Hematopoietic multipotent progenitor cell treated with erythropoietin and hydrocortisone succinate and interleukin-3 and kit ligand, for 17 days (in vitro differentiated cells): ENCODE measurements around the gene VAV2.

Experiments
- DNase-seq: peaks from one replicate; pipeline ENCODE4 v3.0.0-alpha.2; 2015; ENCODE audit warnings: low spot score

Gene VAV2

DNA sequence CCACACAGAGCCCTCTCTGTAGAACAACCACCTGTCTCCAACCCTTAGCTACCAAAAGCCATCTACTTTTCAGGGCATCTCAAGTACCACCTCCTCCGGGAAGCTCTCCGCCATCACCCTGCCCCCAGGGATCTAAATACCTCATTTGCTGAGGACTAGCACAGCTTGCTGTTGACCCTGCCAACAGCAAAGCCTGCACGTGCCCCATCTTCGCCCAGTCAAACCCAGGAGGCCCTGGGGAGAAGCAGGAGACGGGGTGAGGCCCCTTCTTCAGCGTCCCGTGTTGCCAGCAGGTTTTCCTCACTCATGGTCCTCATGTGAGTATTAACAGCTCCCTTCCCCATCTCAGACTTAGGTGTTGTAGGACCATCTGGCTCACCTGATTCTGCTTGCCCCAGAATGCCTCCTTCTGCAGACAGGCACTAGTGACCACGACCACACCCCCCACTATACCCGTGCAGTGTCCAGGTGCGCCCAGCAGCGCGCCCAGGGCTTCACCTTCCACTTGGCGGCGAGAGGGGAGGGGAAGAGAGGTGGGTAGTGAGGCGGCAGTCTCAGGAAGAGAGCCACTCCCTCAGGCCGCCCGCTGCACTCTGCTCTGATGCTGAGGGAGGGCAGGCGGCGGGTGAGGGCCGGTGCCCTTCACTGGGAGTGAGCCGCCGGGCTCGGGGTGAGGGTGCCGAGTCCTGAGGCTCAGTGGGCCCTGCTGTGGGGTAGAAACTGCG lies 11.1 kb downstream of the VAV2 start:
- DNase-seq, result no peak

GRCh38 chr9:133979921-133980863 lies 11.9 kb downstream of the VAV2 start:
- DNase-seq, result no peak

DNA sequence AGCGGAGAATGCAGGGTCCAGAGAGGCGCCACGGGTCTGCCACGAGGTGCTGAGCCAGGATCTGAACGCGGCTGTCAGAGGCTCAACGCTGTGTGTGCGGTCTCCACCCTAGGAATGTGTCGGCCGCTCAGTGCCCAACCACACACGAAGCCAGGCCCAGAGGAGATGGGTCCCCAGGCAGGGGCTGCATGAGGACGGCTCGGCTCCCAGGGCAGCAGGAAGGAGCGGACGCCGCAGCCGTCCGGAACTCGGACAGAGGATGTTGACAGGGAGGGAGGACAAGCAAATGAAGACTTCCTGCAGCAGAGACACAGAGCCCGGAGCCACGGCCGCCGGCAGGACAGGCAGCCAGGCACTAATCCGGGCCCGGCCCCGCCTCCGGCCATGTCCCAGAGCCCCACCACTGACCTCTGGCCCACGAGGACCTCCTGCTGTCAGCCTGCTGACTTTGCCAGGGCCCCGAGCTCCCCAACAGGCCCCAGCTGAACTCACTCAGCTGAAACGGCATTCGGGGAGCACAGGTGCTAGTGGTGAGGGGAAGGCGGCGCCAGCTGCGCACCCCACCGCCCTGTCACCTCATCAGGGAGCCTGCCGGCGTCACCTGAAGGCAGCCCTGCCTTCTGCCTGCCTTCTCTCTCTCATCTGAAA lies 12.7 kb downstream of the VAV2 start:
- DNase-seq, result no peak

DNA sequence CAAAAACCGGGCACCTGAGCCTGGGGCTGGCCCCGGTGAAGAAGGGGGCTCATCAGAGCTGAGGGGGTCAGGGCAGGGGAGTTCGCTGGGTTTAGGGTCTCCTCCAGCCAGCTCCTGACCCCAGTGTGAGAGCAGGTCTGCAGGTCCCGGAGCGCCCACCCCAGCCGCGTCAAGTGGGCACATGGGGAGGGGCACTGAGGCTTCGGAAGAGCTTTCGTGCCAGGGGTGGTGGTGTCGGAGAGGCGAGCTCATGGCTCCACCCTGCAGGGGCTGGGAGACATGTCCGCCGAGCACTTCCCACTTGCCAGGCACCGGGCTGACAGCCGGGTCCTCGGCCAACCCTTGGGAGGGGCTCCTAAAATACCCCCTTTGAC lies 13.2 kb downstream of the VAV2 start:
- no peak for DNase-seq

GRCh38 chr9:133978226-133978898 lies 13.8 kb downstream of the VAV2 start:
- DNase-seq, result no peak

DNA sequence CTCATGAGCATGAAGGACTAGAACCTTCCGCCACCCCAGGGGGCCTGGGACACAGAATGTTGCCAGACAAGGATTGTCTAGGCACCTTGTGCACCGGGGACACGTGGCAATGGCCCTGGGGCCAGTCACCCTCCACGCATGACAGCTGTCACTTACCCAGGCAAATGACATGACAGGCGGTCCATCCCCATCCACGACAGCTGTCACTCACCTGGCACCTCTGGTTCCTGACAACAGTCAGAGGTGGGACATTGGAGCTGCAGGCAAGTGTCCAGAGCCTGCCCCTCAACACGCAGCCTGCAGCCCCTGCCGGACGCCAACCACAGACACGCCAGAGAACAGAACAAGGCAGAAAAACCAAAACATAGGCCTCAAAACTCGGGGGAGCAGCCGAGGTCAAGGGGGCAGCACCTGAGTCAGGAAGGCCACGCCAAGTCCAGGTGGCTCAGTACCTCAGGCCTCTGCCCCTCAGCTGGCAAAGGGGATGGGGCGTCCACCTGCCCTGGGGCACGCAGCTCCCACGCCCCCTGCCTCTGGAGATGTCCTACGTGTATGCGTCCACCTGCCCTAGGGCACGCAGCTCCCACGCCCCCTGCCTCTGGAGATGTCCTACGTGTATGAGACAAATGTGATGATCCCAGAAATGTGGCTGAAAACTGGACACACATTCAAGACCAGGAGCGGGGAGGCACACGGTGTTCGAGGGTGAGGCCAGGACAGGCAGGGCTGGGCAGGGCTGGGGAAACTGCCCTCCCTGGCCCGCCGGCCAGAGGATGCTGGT lies 14.5 kb downstream of the VAV2 start:
- no peak for DNase-seq

- DNase-seq, result no peak
Observed at GRCh38 chr9:133976887-133977286, 15.2 kb downstream of the VAV2 start.

GRCh38 chr9:133976191-133976861 lies 15.8 kb downstream of the VAV2 start:
- DNase-seq, result no peak

GRCh38 chr9:133975511-133975910 lies 16.6 kb downstream of the VAV2 start:
- DNase-seq, result no peak

- no peak for DNase-seq
Observed at GRCh38 chr9:133974631-133975341, 17.3 kb downstream of the VAV2 start.

DNA sequence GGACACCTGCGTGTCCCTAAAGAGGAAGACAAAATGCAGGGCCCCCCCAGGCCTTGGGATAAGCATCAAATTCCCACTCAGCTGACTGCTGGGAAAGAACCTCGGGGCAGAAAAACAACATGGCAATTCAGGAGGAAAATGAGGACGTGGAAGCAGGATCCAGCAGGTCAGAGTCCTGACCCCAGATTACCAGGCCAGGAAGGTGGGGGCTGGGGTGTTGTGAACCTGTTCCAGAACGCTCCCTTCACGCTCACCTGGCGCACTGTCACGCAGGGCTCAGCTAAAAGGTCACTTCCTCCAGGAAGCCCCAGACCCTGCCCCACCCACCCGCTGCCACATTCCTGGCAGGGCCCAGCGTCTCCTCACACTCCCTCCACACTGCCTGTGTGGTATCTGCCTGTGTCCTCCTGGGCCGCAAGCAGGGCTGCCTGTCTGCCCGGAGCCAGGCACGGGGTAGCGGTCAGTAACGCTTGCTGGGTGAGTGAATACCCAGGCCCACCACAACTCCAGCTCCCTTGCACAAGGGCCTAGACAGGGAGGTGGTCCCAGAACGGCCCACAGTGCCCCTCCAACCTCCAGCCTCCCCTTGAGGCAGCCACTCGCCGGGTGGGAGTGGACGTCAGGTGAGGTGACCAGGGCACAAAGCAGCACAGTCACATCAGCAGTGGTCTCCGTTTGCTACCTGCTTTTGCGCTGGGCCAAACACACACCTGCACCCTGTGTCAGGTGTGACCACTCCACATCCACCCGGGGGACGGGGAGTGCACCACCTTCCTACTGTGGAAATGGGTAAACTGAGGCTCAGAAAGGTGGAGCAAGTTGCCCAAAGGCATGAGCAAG lies 18.1 kb downstream of the VAV2 start:
- no peak for DNase-seq

DNA sequence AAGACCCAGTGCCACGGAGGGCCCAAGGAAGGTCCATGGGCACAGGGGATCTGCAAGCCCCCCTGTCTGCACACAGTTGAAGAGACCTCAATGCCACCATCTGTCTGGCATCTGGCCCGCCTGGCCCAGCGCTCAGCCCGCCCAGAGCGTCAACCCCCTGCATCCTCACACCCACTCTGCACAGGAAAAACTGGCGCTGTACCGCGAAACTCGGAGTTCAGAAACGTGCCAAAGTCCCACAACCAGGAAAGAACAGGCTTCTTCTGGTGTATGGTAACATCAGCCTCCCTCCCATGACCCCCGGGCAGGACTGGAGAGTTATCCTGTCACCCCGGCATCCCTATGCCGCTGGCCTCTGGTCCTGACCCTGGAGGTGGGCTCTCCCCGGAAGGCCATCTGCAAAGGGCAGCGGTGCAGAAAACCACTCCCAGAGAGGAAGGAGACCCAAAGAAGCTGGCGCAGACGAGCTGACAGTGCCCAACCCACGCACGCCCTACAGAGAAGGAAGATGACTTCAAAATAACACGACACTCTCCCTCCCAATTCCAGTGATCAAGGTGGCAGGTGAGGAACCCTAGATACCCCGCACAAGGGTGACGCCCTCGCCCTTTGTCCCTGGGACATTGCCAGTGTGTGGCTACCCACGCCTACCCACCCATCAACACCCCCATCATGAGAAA lies 18.9 kb downstream of the VAV2 start:
- DNase-seq, result no peak

GRCh38 chr9:133971981-133972941 lies 19.9 kb downstream of the VAV2 start:
- no peak for DNase-seq

DNA sequence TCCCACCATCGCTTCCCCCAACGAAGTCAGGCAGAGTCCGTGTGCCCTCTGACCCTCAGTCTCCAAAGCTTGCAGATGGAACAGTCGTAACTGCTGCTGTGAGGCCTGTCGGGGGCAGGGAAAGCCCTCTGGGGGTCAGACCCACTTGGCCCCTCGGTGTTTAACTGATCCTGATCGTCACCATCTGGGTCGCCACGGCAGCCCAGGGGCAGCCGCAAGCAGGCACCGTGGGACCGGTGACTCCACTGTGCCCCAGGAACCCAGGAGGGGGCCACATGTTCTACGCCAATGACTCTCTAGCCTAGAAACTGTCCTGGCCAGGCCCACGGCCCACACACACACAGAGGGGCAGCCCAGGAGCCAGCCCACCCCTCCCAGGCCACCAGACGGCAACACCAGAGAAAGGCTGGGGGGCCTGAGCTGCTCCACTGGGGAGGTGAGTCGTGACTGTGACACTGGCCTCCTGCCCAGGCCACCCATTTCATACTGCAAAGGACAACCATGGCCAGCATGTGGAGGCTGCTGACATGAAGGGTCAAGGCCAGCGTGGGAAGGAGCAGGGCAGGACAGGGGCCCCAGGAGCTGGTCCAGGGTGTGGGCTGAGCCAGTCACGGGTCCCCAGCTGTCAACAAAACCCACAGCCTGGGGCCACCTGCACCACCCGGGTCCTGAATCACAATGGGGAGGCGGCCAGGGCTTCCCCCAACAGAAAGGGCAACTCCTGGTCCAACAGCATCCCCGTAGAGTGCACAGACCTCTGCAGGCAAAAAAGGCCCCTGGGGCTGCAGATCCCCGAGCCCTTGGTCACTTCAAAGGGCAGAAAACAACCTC lies 20.8 kb downstream of the VAV2 start:
- DNase-seq, result no peak

GRCh38 chr9:133970581-133971058 lies 21.5 kb downstream of the VAV2 start:
- no peak for DNase-seq
